Skin epidermis (tissue), 12 donors: ENCODE results near the gene TAOK1.

Experiments
- H3K27ac ChIP-seq, 21 experiments: fragments of 200-600 bp; sonication (generic) in 11 of 21; one replicate each; pipeline ENCODE4 v1.5.0; 2020; ENCODE audit warnings: mild to moderate bottlenecking in 3 of 21, inconsistent platforms in 2 of 21, moderate library complexity in 2 of 21
- H3K4me3 ChIP-seq, 7 experiments: fragments of 200-600 bp; sonication (generic) in 2 of 7; one replicate each; pipeline ENCODE4 v1.5.0; 2020; ENCODE audit warnings: inconsistent platforms in 2 of 7, mild to moderate bottlenecking in 2 of 7, moderate library complexity in 1 of 7

Gene TAOK1

DNA sequence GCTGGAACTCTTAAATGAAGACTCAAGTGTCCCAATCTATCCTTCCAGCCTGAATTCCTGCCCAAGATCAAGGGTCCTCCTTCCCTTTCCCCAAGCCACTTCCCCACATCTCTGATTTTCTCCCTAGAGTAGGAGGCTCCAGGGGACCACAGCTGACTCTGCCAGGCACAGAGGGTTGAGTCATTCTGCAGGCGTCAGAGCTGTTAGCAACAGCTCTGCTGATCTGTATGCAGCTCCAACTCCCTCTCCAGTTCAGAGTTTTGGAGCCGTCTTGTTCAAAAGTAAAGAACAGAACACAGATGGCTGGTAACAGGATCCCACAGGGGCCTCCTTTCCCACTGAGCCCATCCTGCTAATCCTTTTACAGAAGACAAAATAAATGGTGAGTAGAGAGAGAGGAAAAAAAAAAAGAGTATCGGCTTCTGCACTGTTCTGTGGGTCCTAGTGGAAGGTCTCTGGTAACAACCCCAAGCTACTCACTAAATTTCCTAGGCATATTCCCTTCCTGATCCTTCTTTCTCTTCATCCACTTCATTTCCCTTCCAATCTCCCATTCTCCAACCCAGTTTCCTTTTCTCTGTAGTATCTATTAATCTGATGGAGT, 13.4 kb upstream of the TAOK1 start:
- H3K4me3 ChIP-seq: no peak overlapping the region
- H3K27ac ChIP-seq: peak overlapping the region in 1 of 21 experiments; percentile 55

DNA sequence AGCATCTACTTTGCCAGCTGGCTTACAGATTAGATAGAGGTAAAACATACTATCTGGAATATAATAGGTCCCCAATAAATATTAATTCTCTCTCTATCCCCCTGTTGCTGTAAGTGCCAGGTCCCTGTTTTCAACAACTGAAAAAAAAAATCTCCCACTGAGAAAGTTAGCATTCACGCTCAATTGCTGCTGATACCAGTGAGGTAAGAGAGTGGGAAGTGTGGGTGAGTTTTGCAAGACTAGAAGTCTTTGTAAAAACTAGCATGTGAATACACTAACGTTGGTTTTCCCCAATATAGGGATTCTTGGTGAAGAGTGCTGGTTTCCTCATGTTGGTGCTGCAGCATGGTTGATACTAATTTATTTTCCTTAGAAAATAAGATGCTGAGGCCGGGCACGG, 11.7 kb upstream of the TAOK1 start:
- Histone ChIP-seq H3K27ac (peak overlapping the region in 2 of 21 experiments; percentile 37 to 61), H3K4me3 (no peak overlapping the region)

DNA sequence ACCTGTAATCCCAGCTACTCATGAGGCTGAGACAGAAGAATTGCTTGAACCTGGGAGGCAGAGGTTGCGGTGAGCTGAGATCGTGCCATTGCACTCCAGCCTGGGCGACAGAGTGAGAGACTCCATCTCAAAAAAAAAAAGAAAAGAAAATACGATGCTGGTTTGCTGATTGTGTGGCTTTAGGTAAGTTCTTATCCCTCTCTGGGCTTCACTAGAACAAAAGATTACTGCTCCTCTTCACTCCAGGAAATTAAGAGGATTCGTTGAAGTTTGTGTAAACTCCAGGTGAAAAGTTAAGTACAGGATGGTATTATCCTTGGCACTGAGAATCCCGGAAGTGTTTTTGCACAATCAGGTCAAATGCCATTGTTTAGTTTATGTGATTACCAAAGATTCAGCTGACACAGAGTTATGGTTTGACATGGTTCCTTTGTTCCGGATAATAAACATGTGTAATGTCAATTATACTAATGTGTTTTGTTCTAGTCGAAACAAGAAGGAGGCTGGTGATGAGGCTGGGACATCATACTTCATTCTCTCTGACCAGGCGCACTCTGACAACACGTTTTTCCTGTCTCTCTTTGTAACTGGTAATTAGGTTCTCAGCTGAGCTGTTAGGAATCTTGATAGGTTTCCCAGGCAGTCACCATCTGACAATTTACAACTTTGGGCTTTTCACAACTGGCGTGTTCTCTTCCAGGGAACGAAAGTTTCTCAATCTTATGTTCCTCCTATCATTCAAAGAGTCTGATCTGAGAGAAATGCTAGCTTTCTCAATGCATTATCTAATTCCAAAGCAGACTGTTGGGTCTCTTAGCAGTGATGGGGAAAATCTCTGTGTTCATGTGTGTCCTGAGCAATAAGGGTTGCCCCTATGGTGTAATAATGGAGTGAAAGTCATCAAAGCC, 10.8 kb upstream of the TAOK1 start:
- H3K27ac ChIP-seq: peak overlapping the region in 6 of 21 experiments; percentile 16 to 76 (median 42)
- no peak overlapping the region for H3K4me3 ChIP-seq

DNA sequence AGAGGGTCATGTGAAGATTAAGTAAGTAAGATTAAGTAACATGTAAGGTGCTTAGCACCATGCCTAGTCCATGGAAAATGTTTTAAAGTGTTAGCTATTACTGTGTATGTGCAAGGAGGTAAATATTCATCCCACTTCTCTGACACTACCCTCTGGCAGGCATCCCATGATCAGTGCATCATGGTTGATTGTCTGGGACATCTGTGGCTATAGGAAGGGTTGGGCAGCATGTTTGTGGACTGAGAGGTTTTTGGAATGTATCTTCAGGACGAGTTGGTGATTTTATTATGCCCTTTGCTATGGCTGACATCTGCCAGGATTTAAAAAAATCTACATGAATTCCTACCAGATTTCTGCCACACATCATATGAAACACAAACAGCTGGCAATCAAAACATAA, 6.5 kb upstream of the TAOK1 start:
- Histone ChIP-seq H3K4me3 (no peak overlapping the region), H3K27ac (no peak overlapping the region)

DNA sequence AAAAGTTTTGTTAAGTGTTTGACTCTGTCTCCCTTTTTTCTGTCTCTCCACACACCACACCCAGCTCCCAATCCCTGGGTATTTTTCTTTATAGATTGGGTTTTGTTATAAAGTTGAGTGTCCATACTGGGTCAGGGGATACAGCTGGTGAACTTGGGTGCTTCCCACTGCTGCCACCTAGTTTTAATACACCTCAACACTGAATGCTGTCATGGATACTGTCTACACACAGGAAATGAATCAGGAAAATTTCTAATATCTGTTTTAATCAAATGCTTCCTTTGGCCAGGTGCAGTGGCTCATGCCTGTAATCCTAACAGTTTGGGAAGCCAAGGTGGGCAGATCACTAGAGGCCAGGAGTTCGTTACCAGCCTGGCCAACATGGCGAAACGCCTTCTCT, 5.3 kb upstream of the TAOK1 start:
- Histone ChIP-seq H3K27ac (no peak overlapping the region), H3K4me3 (no peak overlapping the region)

DNA sequence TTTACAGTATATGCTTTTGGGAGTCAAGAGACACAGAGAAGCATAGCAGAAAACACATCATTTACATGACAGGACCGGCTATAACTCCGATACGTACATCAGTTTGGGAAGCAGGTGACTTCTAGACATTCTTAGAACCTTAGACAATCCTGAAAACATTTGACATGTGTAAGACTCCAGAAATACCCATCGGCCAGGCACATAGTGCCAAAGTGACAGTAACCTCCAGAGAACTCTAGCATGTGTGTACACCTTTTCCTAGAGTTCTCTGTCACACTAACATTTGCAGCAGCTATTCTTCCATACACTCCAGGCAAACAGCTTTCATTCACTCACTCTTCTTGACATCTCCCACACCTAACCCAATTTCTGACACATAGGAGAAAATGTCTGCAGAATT, 3.4 kb upstream of the TAOK1 start:
- Histone ChIP-seq H3K4me3 (no peak overlapping the region), H3K27ac (no peak overlapping the region)

DNA sequence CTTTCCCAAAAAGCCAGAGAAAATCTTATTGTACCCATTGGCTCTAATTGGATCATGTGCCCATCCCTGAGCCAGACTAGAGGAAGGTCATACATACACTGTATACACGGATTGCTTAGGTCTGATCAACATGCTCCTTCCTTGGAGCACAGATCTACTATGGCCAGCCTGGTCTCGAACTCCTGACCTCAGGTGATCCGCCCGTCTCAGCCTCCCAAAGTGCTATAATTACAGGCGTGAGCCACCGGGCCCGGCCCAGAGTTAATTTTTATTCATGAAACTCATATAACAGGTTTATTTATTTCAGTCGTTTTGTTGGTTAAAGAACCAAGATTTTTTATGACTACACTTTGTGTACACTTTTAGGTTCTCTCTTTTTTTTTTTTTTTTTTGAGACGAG, 1.2 kb upstream of the TAOK1 start:
- H3K27ac ChIP-seq: no peak overlapping the region
- no peak overlapping the region for H3K4me3 ChIP-seq

DNA sequence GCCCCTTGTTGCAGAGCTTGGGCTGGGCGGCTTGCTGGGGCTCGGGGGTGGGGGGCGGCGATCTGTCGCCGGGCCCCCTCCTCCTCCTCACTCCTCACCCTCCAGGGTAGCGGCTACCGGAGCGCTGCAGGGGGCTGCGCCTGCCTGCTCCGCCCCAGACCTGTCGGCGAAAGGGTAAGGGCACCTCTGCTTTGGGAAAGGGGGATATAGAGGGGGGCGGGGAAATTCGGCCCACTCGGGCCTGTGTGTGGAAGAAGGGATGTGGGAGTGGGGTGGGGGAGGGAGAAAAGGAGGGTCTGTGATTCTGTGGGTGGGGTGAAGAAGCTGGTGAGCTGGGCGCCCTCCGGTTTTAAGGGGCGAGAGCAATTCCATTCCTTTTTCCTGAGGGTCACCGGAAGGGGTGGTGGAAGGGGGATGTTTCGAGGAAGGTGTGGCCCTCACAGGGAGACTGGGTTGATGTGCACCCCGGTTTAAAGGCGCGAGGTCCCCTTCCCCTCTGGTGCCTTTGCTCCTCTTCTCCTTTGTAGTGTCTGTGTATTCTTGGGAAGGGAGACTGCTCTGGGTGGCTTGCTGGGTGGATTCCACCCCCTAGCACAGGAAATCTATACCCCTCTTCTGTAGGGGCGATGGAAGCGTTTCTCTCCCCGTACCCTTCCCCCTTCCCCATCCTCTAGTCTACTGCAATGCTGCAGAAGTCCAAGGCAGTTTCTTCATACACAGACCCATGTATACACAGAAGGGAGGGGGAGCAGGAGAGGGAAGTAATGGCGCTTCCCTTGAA, 878 bp downstream of the TAOK1 start:
- peak overlapping the region; percentile 94 to 100 (median 99) for H3K27ac ChIP-seq
- peak overlapping the region; percentile 83 to 99 (median 94) for H3K4me3 ChIP-seq

DNA sequence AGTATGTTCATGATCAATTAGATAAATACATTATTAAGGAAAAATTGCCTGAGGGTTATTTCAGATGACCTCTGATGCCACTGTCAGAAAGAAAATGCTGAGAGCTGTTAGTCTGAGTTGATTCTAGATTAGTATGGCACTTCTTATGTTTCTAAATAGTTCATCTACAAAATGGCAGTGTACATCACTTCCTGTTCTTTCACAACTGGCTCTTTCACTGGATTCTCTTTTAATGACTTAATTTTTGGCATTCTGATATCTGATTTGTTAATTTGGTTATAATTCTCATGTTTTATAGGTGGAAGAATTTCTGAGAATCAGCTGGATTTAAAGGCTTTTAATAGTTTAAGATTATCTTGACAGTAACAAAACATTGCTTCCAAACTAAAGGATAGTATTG, 3.3 kb downstream of the TAOK1 start:
- Histone ChIP-seq H3K4me3 (no peak overlapping the region), H3K27ac (peak overlapping the region in 5 of 21 experiments; percentile 0 to 27 (median 10))

DNA sequence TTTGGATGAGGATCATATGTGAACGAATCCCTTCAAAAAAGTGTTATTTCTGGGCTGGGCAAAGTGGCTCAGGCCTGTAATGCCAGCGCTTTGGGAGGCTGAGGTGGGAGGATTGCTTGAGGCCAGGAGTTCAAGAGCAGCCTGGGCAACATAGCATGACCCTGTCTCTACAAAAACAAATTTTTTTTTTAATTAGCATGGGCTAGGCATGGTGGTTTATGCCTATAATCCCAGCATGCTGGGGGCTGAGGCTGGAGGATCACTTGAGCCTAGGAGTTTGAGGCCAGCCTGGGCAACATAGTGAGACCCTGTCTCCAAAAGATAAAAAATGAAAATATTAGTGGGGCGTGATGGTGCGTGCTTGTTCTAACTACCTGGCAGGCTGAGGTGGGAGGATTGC, 4.6 kb downstream of the TAOK1 start:
- no peak overlapping the region for H3K4me3 ChIP-seq
- no peak overlapping the region for H3K27ac ChIP-seq

DNA sequence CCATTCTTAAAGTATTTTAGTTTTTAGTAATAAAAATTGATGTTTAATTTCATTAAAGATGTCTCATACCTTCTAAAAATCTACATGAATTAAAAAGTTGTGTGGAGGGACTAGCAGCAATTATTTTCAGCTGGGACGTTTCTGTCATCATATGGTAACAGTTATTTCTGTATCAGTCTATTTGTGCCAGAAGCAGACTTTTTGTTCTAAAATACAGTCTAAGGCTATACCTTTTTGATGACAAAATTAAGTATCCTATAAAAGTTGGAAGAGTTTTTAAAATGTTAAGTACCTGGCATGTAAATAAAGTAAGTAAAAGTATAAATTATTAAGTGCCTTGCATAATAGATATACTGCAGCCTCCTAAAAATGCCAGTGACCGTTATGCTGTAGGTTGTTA, 5.9 kb downstream of the TAOK1 start:
- Histone ChIP-seq H3K4me3 (no peak overlapping the region), H3K27ac (no peak overlapping the region)

DNA sequence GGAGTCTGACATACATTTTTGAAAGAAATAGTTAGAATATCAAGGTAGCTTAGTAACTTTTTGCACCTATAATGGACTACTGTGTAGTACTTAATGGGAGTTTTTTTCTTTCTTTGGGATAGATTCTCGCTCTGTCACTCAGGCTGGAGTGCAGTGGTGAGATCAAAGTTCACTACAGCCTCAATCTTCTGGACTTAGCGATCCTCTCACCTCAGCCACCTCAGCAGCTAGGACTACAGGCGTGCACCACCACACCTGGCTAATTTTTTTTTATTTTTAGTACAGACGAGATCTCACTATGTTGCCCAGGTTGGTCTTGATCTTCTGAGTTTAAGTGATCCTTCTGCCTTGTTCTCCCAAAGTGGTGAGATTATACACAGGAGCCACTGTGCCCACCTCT, 9.5 kb downstream of the TAOK1 start:
- Histone ChIP-seq H3K4me3 (no peak overlapping the region), H3K27ac (no peak overlapping the region)

DNA sequence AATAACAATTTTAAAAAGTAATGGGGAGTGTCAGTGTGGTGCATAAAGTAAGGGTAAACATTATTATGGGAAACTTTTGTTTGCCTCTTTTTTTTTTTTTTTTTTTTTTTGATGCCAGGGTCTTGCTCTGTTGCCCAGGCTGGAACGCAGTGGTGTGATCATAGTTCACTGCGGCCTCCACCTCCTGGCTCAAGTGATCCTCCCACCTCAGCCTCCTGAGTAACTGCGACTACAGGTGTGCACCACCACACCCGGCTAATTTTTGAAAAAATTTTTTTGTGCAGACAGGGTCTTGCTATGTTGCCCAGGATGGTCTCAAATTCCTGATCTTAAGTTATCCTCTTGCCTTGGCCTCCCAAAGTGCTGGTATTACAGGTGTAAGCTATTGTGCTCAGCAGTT, 10.7 kb downstream of the TAOK1 start:
- Histone ChIP-seq H3K27ac (no peak overlapping the region), H3K4me3 (no peak overlapping the region)

DNA sequence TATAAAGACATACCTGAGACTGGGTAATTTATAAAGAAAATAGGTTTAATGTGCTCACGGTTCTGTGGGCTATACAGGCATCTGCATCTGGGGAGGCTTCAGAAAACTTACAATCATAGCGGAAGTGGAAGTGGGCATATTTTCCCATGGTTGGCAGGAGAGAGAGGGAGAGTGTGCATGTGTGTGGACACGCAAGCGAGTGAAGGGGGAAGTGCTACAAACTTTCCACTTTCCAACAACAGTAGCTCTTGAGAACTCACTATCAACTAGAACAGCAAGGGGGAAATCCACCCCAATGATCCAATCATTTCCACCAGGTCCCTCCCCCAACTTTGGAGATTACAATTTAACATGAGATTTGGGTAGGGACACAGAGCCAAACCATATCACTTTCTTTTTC, 11.1 kb downstream of the TAOK1 start:
- no peak overlapping the region for H3K4me3 ChIP-seq
- H3K27ac ChIP-seq: no peak overlapping the region

DNA sequence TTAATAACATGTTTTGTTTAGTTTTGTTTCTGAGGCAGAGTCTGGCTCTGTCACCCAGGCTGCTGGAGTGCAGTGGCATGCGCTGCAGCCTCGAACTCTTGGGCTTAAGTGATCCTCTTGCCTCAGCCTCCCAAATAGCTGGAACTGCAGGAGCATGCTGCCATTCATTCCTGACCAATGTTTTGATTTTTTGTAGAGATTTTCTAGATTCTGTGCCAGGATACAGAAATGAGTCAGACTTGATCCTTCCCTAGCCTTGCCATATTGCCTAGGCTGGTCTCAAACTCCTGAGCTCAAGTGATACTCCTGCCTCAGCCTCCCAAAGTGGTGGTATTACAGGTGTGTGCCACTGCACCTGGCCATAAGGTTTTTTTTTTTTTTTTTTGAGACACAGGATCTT, 17.7 kb downstream of the TAOK1 start:
- H3K4me3 ChIP-seq: no peak overlapping the region
- H3K27ac ChIP-seq: no peak overlapping the region

DNA sequence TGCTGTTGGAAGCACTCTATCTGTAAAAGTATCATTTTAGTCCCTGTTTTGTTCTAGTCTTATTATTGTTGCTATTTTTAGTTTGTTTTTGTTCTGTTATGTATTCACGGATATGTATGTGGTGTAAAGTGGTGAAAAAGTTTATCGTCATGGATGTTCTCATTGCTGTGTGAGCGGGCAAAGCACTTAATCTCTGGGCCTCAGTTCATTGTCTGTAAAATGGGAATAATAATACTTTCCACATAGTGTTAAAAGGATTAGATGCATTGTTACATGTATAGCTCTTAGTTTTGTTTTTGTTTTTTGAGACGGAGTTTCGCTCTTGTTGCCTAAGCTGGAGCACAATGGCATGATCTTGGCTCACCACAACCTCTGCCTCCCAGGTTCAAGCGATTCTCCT, 19.8 kb downstream of the TAOK1 start:
- H3K27ac ChIP-seq: no peak overlapping the region
- H3K4me3 ChIP-seq: no peak overlapping the region

DNA sequence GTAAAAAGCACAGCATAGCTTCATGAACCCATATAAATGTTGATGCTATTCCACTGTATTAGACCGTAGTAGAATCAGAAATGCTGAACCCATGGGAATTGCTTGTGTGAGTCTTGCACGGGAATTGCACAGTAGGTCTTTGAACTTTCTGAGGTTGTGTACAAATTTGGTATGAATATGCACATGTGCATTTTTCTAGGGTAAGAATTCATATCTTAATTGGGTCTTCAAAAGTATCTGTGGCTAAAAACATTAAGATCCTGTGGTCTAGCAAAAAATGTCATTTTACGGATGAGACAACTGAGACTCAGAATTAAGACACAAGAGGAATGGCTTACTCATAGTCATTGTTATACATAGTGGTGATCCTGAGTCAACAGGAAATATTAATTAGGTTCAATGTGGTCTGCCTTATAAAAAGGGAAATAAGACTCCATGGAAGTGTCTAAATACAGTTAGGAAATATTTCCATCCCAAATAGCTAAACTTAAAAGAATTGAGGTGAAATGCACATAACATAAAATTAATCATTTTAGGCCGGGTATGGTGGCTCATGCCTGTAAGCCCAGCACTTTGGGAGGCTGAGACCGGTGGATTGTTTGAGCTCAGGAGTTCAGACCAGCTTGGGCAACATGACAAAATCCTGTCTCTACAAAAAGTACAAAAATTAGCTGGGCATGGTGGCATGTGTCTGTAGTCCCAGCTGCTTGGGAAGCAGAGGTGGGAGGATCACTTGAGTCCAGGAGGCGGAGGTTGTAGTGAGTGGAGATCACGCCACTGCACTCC, 22.8 kb downstream of the TAOK1 start:
- peak overlapping the region in 12 of 21 experiments; percentile 11 to 67 (median 30) for H3K27ac ChIP-seq
- no peak overlapping the region for H3K4me3 ChIP-seq

DNA sequence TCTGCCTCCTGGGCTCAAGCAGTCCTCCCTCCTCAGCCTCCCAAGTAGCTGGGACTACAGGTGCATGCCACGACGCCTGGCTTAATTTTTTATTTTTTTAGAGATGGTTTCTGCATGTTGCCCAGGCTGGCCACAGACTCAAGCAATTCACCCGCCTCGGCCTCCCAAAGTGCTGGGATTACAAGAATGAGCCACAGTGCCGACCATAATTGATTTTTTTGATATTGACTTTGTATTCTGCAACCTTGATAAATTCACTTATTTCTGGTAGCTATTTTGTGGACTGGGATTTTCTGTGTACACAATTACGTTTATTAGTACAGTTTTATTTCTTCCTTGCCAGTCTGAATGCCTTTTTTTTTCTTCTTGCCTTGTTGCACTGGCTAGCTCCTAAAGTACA, 30.0 kb downstream of the TAOK1 start:
- no peak overlapping the region for H3K27ac ChIP-seq
- H3K4me3 ChIP-seq: no peak overlapping the region

DNA sequence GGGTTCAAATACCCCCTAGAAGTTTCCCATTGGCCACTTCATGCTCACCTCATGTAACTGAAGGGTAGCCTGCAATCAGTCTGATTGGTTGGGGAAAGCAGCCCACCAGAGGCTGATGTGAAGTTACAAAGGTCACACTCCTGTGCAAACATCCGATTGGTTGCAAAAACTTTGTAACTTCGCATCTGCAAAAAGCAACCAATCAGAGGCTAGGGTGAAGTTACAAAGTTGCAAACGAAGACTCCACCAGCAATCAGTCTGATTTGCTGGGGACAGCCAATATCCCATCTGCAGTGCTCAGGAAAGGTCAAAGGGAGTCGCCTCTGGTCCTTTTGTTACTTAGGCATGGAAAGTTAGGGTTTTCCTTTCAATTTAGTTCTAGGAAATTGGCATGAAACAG, 40.1 kb downstream of the TAOK1 start:
- no peak overlapping the region for H3K27ac ChIP-seq
- H3K4me3 ChIP-seq: no peak overlapping the region

DNA sequence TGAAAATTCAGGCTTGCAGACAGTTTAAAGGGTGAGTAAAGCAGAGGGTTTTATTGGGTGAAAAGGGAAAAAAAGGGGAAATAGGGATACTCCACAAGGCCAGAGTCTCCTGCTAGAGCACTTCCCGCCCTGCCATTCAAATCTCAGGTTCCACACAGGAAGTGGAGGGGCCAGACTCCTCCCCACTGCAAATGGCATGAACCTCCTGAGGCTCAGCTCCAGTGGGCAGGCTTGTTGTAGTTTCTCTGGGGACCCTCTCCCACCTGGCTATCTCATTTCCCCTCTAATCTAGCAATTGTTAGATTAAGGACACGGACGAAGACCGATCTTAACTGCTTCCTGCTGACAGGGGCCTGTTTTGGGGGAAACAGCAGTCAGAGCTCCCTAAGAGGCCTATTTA, 43.4 kb downstream of the TAOK1 start:
- H3K27ac ChIP-seq: peak overlapping the region in 1 of 21 experiments; percentile 31
- H3K4me3 ChIP-seq: no peak overlapping the region
